Measurements from ENCODE around the gene AKR1C4.
A peak's percentile ranks its signal among the peaks of the same experiment; 100 is the strongest.

GRCh38 chr10:5165738-5166137, 30.9 kb upstream of the AKR1C4 start:
- TF ChIP-seq CTCF (tag by site-specific recombination; IDR thresholded peaks at IDR 0.05): no peak
- 0 out of 2 replicates have a peak, but pooled peaks have one; percentile 15 for TF ChIP-seq ZNF626 (tag by site-specific recombination; IDR thresholded peaks at IDR 0.05)
- no peak for TF ChIP-seq ZNF121 (tag by site-specific recombination; IDR thresholded peaks at IDR 0.05)
- TF ChIP-seq ATF2 (tag by site-specific recombination; IDR thresholded peaks at IDR 0.05; ENCODE audit: low read depth): no peak
- TF ChIP-seq PRDM6 (tag by site-specific recombination; IDR thresholded peaks at IDR 0.05): no peak
- TF ChIP-seq ZBTB49 (tag by site-specific recombination; IDR thresholded peaks at IDR 0.05; ENCODE audit: low read depth): no peak
- no peak for TF ChIP-seq ZNF18 (tag by site-specific recombination; IDR thresholded peaks at IDR 0.05)
- TF ChIP-seq ZFP41 (tag by site-specific recombination; IDR thresholded peaks at IDR 0.05; ENCODE audit: borderline replicate concordance): no peak
- TF ChIP-seq ZNF488 (tag by site-specific recombination; IDR thresholded peaks at IDR 0.05): no peak
- no peak for TF ChIP-seq REST (tag by site-specific recombination; IDR thresholded peaks at IDR 0.05)
